HG03457 (cell line): Measurements from ENCODE around the gene NAXE.

Experiments
- ATAC-seq: cut with Tn5 transposase; IDR thresholded peaks from one replicate; pipeline ENCODE4 v1.9.1; 2021; ENCODE audit warnings: moderate number of reproducible peaks; ENCODE audit not compliant: unreplicated experiment

Gene NAXE

GRCh38 chr1:156643049-156643777 lies 51.6 kb downstream of the NAXE start:
- no peak for ATAC-seq

GRCh38 chr1:156643778-156644092 lies 52.2 kb downstream of the NAXE start:
- ATAC-seq = no peak
